WERI-Rb-1 (cell line): ENCODE measurements around the gene SRBD1.
A peak's percentile ranks its signal among the peaks of the same experiment; 100 is the strongest.

Experiments used
- DNase-seq: peaks from one replicate; pipeline ENCODE4 v3.0.0-alpha.2; 2020
- H3K27ac ChIP-seq: fragments of 250-450 bp; sonication (Bioruptor Pico); 2 replicates; pipeline ENCODE4 v1.5.1; 2020; ENCODE audit warnings: mild to moderate bottlenecking, moderate library complexity
- H3K27me3 ChIP-seq: fragments of 250-450 bp; sonication (Bioruptor Pico); 2 replicates; pipeline ENCODE4 v1.5.1; 2021; ENCODE audit warnings: mild to moderate bottlenecking, low read depth, moderate library complexity; ENCODE audit not compliant: insufficient read depth, severe bottlenecking
- H3K36me3 ChIP-seq: fragments of 250-450 bp; sonication (Bioruptor Pico); 2 replicates; pipeline ENCODE4 v1.5.1; 2020; ENCODE audit warnings: mild to moderate bottlenecking, moderate library complexity
- H3K4me3 ChIP-seq: 2 replicates; pipeline ENCODE4 v1.5.1; 2011; ENCODE audit warnings: low read depth, mild to moderate bottlenecking, control low read depth, low read length
- H3K9me3 ChIP-seq: fragments of 250-450 bp; sonication (Bioruptor Pico); 2 replicates; pipeline ENCODE4 v1.5.1; 2021; ENCODE audit warnings: mild to moderate bottlenecking, moderate library complexity; ENCODE audit not compliant: severe bottlenecking
- CTCF ChIP-seq: IDR thresholded peaks from 2 replicates; pipeline ENCODE4 v1.5.1; 2011; ENCODE audit warnings: low read depth, mild to moderate bottlenecking, control low read depth, inconsistent platforms, low read length

The SRBD1 gene

GRCh38 chr2:45617496-45617895 is 6.4 kb upstream of the SRBD1 start:
- Histone ChIP-seq H3K36me3 (no peaks in the 10 kb centered on the region), H3K27me3 (no peaks in the 10 kb centered on the region), H3K4me3 (no peak overlapping the region), H3K9me3 (no peaks in the 10 kb centered on the region), H3K27ac (no peak overlapping the region)
- no peak for TF ChIP-seq CTCF
- DNase-seq: no peak

- Histone ChIP-seq H3K27ac (no peak overlapping the region), H3K36me3 (no peaks in the 10 kb centered on the region), H3K9me3 (no peaks in the 10 kb centered on the region), H3K27me3 (no peaks in the 10 kb centered on the region), H3K4me3 (no peak overlapping the region)
- DNase-seq: peak; percentile 53
- TF ChIP-seq CTCF: no peak
Measured at GRCh38 chr2:45616658-45617411, 5.8 kb upstream of the SRBD1 start.

GRCh38 chr2:45614871-45615415 is 3.9 kb upstream of the SRBD1 start:
- Histone ChIP-seq H3K27me3 (no peaks in the 10 kb centered on the region), H3K4me3 (no peak overlapping the region), H3K27ac (no peak overlapping the region), H3K36me3 (no peaks in the 10 kb centered on the region), H3K9me3 (no peaks in the 10 kb centered on the region)
- no peak for DNase-seq
- TF ChIP-seq CTCF: no peak

GRCh38 chr2:45614330-45614729 is 3.3 kb upstream of the SRBD1 start:
- H3K9me3 ChIP-seq: no peaks in the 10 kb centered on the region
- no peaks in the 10 kb centered on the region for H3K27me3 ChIP-seq
- no peak overlapping the region for H3K4me3 ChIP-seq
- no peak for TF ChIP-seq CTCF
- no peak overlapping the region for H3K27ac ChIP-seq
- H3K36me3 ChIP-seq: no peaks in the 10 kb centered on the region
- DNase-seq: no peak

DNA sequence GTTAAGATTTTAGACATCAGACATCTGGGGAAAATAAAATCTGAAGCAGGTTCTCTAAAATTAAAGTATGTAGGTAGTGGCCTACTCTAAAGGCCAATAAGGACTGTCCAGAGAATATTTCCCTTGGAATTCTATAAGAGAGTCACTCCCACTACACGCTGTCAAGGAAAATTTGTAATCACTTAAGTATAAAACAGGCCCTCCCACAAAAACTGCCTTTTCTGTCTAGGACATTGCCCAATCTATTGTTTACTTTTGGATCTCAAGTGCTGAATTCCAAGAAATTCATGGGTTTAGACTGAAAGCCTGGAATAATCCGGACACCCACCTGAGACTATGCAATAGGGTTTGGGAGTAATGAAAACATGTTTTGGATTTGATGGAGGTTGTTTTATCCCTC is 1.7 kb upstream of the SRBD1 start:
- H3K36me3 ChIP-seq: no peaks in the 10 kb centered on the region
- H3K27me3 ChIP-seq: no peaks in the 10 kb centered on the region
- TF ChIP-seq CTCF: no peak
- H3K27ac ChIP-seq: no peak overlapping the region
- H3K4me3 ChIP-seq: no peak overlapping the region
- H3K9me3 ChIP-seq: no peaks in the 10 kb centered on the region
- DNase-seq: no peak

DNA sequence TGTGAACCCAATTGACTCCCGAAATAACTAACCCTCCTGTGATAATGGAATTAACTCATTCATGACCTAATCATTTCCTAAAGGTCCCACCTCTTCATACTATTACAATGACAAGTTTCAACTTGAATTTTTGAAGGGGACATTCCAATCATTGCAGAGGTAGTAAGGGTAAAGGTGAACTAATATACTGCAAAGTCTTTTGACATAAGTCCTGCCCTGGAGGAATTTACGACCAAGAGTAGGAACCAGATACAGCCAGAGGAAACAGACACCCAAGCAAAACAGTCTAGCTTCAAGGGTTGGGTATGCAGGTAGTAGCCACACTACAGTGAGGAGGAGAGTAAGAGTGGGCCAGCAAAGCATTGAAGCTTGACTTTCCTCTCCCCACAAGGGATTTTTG is 1.2 kb upstream of the SRBD1 start:
- Histone ChIP-seq H3K9me3 (no peaks in the 10 kb centered on the region), H3K27me3 (no peaks in the 10 kb centered on the region), H3K27ac (no peak overlapping the region), H3K4me3 (no peak overlapping the region), H3K36me3 (no peaks in the 10 kb centered on the region)
- no peak for TF ChIP-seq CTCF
- DNase-seq: no peak
